MM.1S (cell line): ENCODE data around the gene ATAD3B.
"Not testable (repeated sequence)": the region's sequence is repeated elsewhere in the genome, so short reads cannot be mapped to it uniquely, and the experiment has no call there.

ENCODE experiments used
- DNase-seq: peaks from one replicate; pipeline ENCODE4 v3.0.0-alpha.2; 2015
- H2AFZ ChIP-seq: fragments of 300-600 bp; sonication (generic); 2 replicates; pipeline ENCODE4 v1.6.0; 2016; ENCODE audit warnings: antibody characterized with exemption, low read length
- H3F3A ChIP-seq: fragments of 300-600 bp; sonication (generic); 2 replicates; pipeline ENCODE4 v1.6.1; 2016; ENCODE audit warnings: mild to moderate bottlenecking, antibody characterized with exemption, low read length, moderate library complexity, mixed read lengths; ENCODE audit not compliant: insufficient read depth
- H3K27ac ChIP-seq: fragments of 300-600 bp; sonication (generic); 2 replicates; pipeline ENCODE4 v1.5.1; 2016; ENCODE audit warnings: mild to moderate bottlenecking, low read length
- H3K27me3 ChIP-seq: fragments of 300-600 bp; sonication (generic); replicated peaks from 2 replicates; pipeline ENCODE4 v1.6.0; 2016; ENCODE audit warnings: low read length; ENCODE audit not compliant: insufficient read depth
- H3K36me3 ChIP-seq: fragments of 300-600 bp; sonication (generic); replicated peaks from 2 replicates; pipeline ENCODE4 v1.6.1; 2016; ENCODE audit warnings: mild to moderate bottlenecking, low read length, mixed read lengths; ENCODE audit not compliant: insufficient read depth
- H3K4me1 ChIP-seq: fragments of 300-600 bp; sonication (generic); 2 replicates; pipeline ENCODE4 v1.6.1; 2016; ENCODE audit warnings: low read length, mixed read lengths
- H3K4me2 ChIP-seq: fragments of 300-600 bp; sonication (generic); 2 replicates; pipeline ENCODE4 v1.6.0; 2016; ENCODE audit warnings: low read depth, low read length
- H3K4me3 ChIP-seq: fragments of 300-600 bp; sonication (generic); 2 replicates; pipeline ENCODE4 v1.5.1; 2016; ENCODE audit warnings: low read length, mixed read lengths
- H3K79me2 ChIP-seq: fragments of 300-600 bp; sonication (generic); 2 replicates; pipeline ENCODE4 v1.6.1; 2016; ENCODE audit warnings: mixed run types, low read length, mixed read lengths
- H3K9ac ChIP-seq: fragments of 300-600 bp; sonication (generic); 2 replicates; pipeline ENCODE4 v1.6.1; 2016; ENCODE audit warnings: low read length, mixed read lengths
- H3K9me2 ChIP-seq: fragments of 300-600 bp; sonication (generic); replicated peaks from 2 replicates; pipeline ENCODE4 v1.6.1; 2016; ENCODE audit warnings: mild to moderate bottlenecking, low read length, mixed read lengths; ENCODE audit not compliant: insufficient read depth
- H3K9me3 ChIP-seq: fragments of 300-600 bp; sonication (generic); replicated peaks from 2 replicates; pipeline ENCODE4 v1.6.1; 2016; ENCODE audit warnings: mild to moderate bottlenecking, low read length, mixed read lengths; ENCODE audit not compliant: insufficient read depth
- H4K20me1 ChIP-seq: fragments of 300-600 bp; sonication (generic); 2 replicates; pipeline ENCODE4 v1.6.1; 2016; ENCODE audit warnings: mild to moderate bottlenecking, low read length, moderate library complexity, mixed read lengths; ENCODE audit not compliant: insufficient read depth
- CTCF ChIP-seq: fragments of 300-600 bp; sonication (generic); IDR thresholded peaks from 2 replicates; pipeline ENCODE4 v1.5.1; 2016; ENCODE audit warnings: antibody characterized with exemption, low read length, mixed read lengths
- EZH2 ChIP-seq: fragments of 300-600 bp; sonication (generic); optimal IDR thresholded peaks from 2 replicates; pipeline ENCODE3; 2017; ENCODE audit warnings: low read depth, mild to moderate bottlenecking, antibody characterized with exemption, low read length, mixed read lengths
- EZH2phosphoT487 ChIP-seq: fragments of 300-600 bp; sonication (generic); IDR thresholded peaks from 2 replicates; pipeline ENCODE4 v1.6.1; 2018; ENCODE audit warnings: antibody characterized with exemption, low read length

Gene ATAD3B

GRCh38 chr1:1479547-1480487, 8.3 kb downstream of the ATAD3B start:
- DNase-seq: no peak

GRCh38 chr1:1480488-1480867, 8.9 kb downstream of the ATAD3B start:
- not testable (repeated sequence) for H3K4me2 ChIP-seq, H3K27ac ChIP-seq, H3K9me3 ChIP-seq, H3K4me3 ChIP-seq, DNase-seq, H3K9me2 ChIP-seq, H2AFZ ChIP-seq, H4K20me1 ChIP-seq, H3K36me3 ChIP-seq, H3K9ac ChIP-seq, H3K4me1 ChIP-seq, H3K27me3 ChIP-seq, H3F3A ChIP-seq
- peaks cover 27% of the 10 kb centered on the region for H3K79me2 ChIP-seq

More at GRCh38 chr1:1479547-1480487, 8.3 kb downstream of the ATAD3B start:
- Histone ChIP-seq H3K9me3 (no peaks in the 10 kb centered on the region), H3K4me2 (no peak overlapping the region), H3K4me1 (no peaks in the 10 kb centered on the region), H3K9me2 (no peaks in the 10 kb centered on the region), H3K27ac (no peak overlapping the region), H3F3A (no peaks in the 10 kb centered on the region), H3K79me2 (peaks cover 32% of the 10 kb centered on the region), H3K9ac (no peak overlapping the region), H4K20me1 (no peaks in the 10 kb centered on the region), H2AFZ (no peak overlapping the region), H3K27me3 (no peaks in the 10 kb centered on the region), H3K36me3 (peaks cover 4% of the 10 kb centered on the region; the same call in 1 of the 2 replicates), H3K4me3 (no peak overlapping the region)
- TF ChIP-seq CTCF: no peak
- TF ChIP-seq EZH2: no peak
- no peak for TF ChIP-seq EZH2phosphoT487

- not testable (repeated sequence) for H3K4me1 ChIP-seq, H4K20me1 ChIP-seq, H2AFZ ChIP-seq, H3K27me3 ChIP-seq, DNase-seq, H3K9me2 ChIP-seq, H3F3A ChIP-seq, H3K9me3 ChIP-seq, H3K27ac ChIP-seq, H3K36me3 ChIP-seq, H3K9ac ChIP-seq, H3K4me2 ChIP-seq, H3K4me3 ChIP-seq
- H3K79me2 ChIP-seq: peaks cover 19% of the 10 kb centered on the region
Measured at GRCh38 chr1:1481811-1482210, 10.2 kb downstream of the ATAD3B start.

GRCh38 chr1:1482856-1483255, 11.3 kb downstream of the ATAD3B start:
- DNase-seq: no peak
- Histone ChIP-seq H2AFZ (no peak overlapping the region), H3K4me3 (no peak overlapping the region), H3K4me1 (no peaks in the 10 kb centered on the region), H3K9ac (no peak overlapping the region), H3K79me2 (peaks cover 12% of the 10 kb centered on the region), H3F3A (no peaks in the 10 kb centered on the region), H3K27ac (no peak overlapping the region), H4K20me1 (no peaks in the 10 kb centered on the region), H3K36me3 (peaks cover 3% of the 10 kb centered on the region; the same call in 1 of the 2 replicates), H3K4me2 (no peak overlapping the region), H3K9me2 (no peaks in the 10 kb centered on the region), H3K27me3 (no peaks in the 10 kb centered on the region), H3K9me3 (no peaks in the 10 kb centered on the region)
- TF ChIP-seq EZH2phosphoT487: no peak
- no peak for TF ChIP-seq EZH2
- TF ChIP-seq CTCF: no peak
